CD4-positive, alpha-beta T cell (primary cell): ENCODE measurements around the gene SNRPA. TPM values are rescaled to one million over a fixed set of nuclear protein-coding genes. Genes with fewer than 3 reads are reported as not detected.

ENCODE experiments used
- ATAC-seq: fragments of 200-7000 bp; cut with Tn5 transposase; one replicate; pipeline ENCODE4 v1.10.0; 2022; ENCODE audit warnings: mild to moderate bottlenecking; ENCODE audit not compliant: poor library complexity
- CTCF ChIA-PET: fragments of 350-600 bp; sonication (Branson Sonifier 250); formaldehyde crosslinking; loops from one replicate; lab custom pipeline; 2021; ENCODE audit warnings: antibody characterized with exemption, inconsistent platforms; lab: Charles Lee
- POLR2A ChIA-PET: fragments of 350-600 bp; sonication (Branson Sonifier 250); formaldehyde crosslinking; loops from one replicate; lab custom pipeline; 2021; ENCODE audit warnings: antibody characterized with exemption, inconsistent platforms; lab: Charles Lee
- DNase-seq, 14 experiments: peaks; one replicate each; pipeline ENCODE4 v3.0.0-alpha.2; 2013 to 2020; ENCODE audit warnings: mixed read lengths in 2 of 14
- H3K27ac ChIP-seq, 2 donors: one replicate each; pipeline versions ENCODE4 v1.5.1 to v1.7.0; 2013; ENCODE audit warnings: low read length in 2 of 2, low read depth in 1 of 2, mild to moderate bottlenecking in 1 of 2
- H3K27me3 ChIP-seq, 2 experiments: 1 replicate in 1 of 2; 2 replicates in 1 of 2; pipeline versions ENCODE4 v1.6.1 to v1.7.0; 2013; ENCODE audit warnings: low read length in 2 of 2, control low read depth in 1 of 2, mild to moderate bottlenecking in 1 of 2, moderate library complexity in 1 of 2; ENCODE audit not compliant: insufficient read depth in 2 of 2, control insufficient read depth in 1 of 2
- H3K36me3 ChIP-seq: one replicate; pipeline ENCODE4 v1.6.1; 2013; ENCODE audit warnings: low read length, control low read depth; ENCODE audit not compliant: insufficient read depth
- H3K4me1 ChIP-seq: one replicate; pipeline ENCODE4 v1.6.1; 2013; ENCODE audit warnings: low read length, control low read depth; ENCODE audit not compliant: insufficient read depth
- H3K4me3 ChIP-seq: one replicate; pipeline ENCODE4 v1.5.1; 2013; ENCODE audit warnings: mild to moderate bottlenecking, low read length, moderate library complexity
- H3K9me3 ChIP-seq, 2 experiments: 1 replicate in 1 of 2; 2 replicates in 1 of 2; pipeline versions ENCODE4 v1.6.1 to v1.7.0; 2013; ENCODE audit warnings: low read length in 2 of 2, mild to moderate bottlenecking in 2 of 2, control low read depth in 1 of 2, moderate library complexity in 1 of 2; ENCODE audit not compliant: control insufficient read depth in 1 of 2, insufficient read depth in 1 of 2
- H3K27ac Mint-ChIP-seq: one replicate; pipeline ENCODE4 v1.8.0; 2020; ENCODE audit warnings: mixed read lengths
- H3K27me3 Mint-ChIP-seq: one replicate; pipeline ENCODE4 v1.8.0; 2021; ENCODE audit warnings: mixed read lengths
- H3K36me3 Mint-ChIP-seq: one replicate; pipeline ENCODE4 v1.8.0; 2021; ENCODE audit warnings: low read depth, mixed read lengths
- H3K4me1 Mint-ChIP-seq: one replicate; pipeline ENCODE4 v1.8.0; 2021; ENCODE audit warnings: low read depth, mixed read lengths
- H3K4me3 Mint-ChIP-seq: one replicate; pipeline ENCODE4 v1.8.0; 2020; ENCODE audit warnings: mild to moderate bottlenecking, mixed read lengths
- H3K9me3 Mint-ChIP-seq: one replicate; pipeline ENCODE4 v1.8.0; 2020; ENCODE audit warnings: mixed read lengths
- CTCF ChIP-seq: fragments of 200-600 bp; IDR thresholded peaks from one replicate; pipeline ENCODE4 v1.8.0; 2022; ENCODE audit warnings: antibody characterized with exemption, mild to moderate bottlenecking
- intact Hi-C, 2 experiments: fragments of 100-400 bp; cut with DNase I in 1 of 2; cut with micrococcal nuclease in 1 of 2; formaldehyde crosslinking; loops; one replicate each; pipeline versions ENCODE4 v1.15.1 to v1.9.0; 2023 to 2025; cut with DNase I, micrococcal nuclease
- total RNA-seq, 174 experiments: library from RNA in 2 of 174; stranded (reverse) in 2 of 174; gene quantifications; one replicate each; pipeline ENCODE4 v1.2.3 and lab custom pipeline; 2021 to 2026

SNRPA gene
- total RNA-seq, 2 experiments from 2014 or later = 60.3 to 76.7 TPM

- TF ChIP-seq CTCF = no peak
- H3K4me1 Mint-ChIP-seq = peaks cover 74% of the 10 kb centered on the region
- H3K9me3 Mint-ChIP-seq = no peaks in the 10 kb centered on the region
- Histone ChIP-seq H3K27me3 (no peaks in the 10 kb centered on the region), H3K9me3 (no peaks in the 10 kb centered on the region), H3K4me1 (peaks cover 94% of the 10 kb centered on the region), H3K27ac (peak overlapping the region; percentile 86 to 88), H3K4me3 (peak overlapping the region; percentile 96), H3K36me3 (peaks cover 54% of the 10 kb centered on the region)
- no peaks in the 10 kb centered on the region for H3K27me3 Mint-ChIP-seq
- DNase-seq = peak; percentile 46 to 96 (median 62)
- POLR2A ChIA-PET = interaction anchor here (0.7 to 6.9 kb wide), 8 partner anchors 15 to 460 kb away, joined by 3 to 198 read pairs (median 5); partner anchors contain the start of genes ACTMAP, HNRNPUL1, MIA and RAB4B
- peaks cover 72% of the 10 kb centered on the region for H3K36me3 Mint-ChIP-seq
- peak; percentile 66 for ATAC-seq
- H3K4me3 Mint-ChIP-seq = peak overlapping the region; percentile 96
- intact Hi-C loops = loop anchor here (2.0 to 5.0 kb wide), 3 partner anchors 87 to 192 kb away; partner anchors contain the start of genes COQ8B (in 1 of the 2) and ITPKC (in 1 of the 2)
- CTCF ChIA-PET = interaction anchor here (4.3 kb wide), 1 partner anchor 27 kb away, joined by 40 read pairs; the partner anchor contains the start of genes MIA and RAB4B
- H3K27ac Mint-ChIP-seq = peak overlapping the region; percentile 90
Measured at GRCh38 chr19:40803857-40804782, 53.1 kb downstream of the SNRPA start.

DNA sequence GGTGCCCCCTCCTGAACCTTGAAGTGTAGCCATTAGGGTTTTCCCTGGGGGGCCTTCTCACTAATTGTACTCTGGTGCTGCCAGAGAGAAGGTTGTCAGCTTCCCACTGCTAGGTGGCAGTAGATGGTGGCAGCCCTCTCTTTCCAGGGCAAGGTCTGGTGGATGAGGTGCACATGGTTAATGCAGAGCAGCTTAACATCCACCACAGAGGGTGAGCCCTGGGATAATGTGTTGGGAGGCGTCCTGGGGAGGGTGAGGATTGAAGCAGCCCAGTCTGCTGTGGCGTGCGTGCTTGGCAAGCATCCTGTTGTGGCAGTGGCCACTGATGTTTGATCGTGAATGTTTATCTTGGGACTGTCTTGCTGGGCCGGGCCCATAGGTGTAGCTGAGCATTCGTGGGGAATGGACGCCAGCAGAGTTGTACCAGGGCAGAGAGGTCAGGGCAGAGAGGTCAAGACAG lies 53.8 kb downstream of the SNRPA start:
- peak overlapping the region; percentile 96 for H3K4me3 ChIP-seq
- H3K4me3 Mint-ChIP-seq = peak overlapping the region; percentile 96
- H3K4me1 ChIP-seq = peaks cover 100% of the 10 kb centered on the region
- H3K4me1 Mint-ChIP-seq = peaks cover 77% of the 10 kb centered on the region
- H3K27me3 Mint-ChIP-seq = no peaks in the 10 kb centered on the region
- no peak for TF ChIP-seq CTCF
- peak overlapping the region; percentile 86 to 88 for H3K27ac ChIP-seq
- H3K36me3 Mint-ChIP-seq = peaks cover 71% of the 10 kb centered on the region
- CTCF ChIA-PET = interaction anchor here (0.8 to 4.3 kb wide), 3 partner anchors 14 to 142 kb away, joined by 3 to 40 read pairs (median 24); partner anchors contain the start of genes MIA and RAB4B
- no peaks in the 10 kb centered on the region for H3K27me3 ChIP-seq
- DNase-seq (peak in 4 of 14 experiments; percentile 32 to 50 (median 41)), ATAC-seq (no peak)
- intact Hi-C loops = loop anchor here (5.0 kb wide), 2 partner anchors 143 to 193 kb away; no protein-coding TSS in a partner anchor
- POLR2A ChIA-PET = interaction anchor here (0.6 to 4.2 kb wide), 9 partner anchors 14 to 459 kb away, joined by 3 to 59 read pairs (median 5); partner anchors contain the start of genes ACTMAP, BLVRB, COQ8B and HNRNPUL1
- no peaks in the 10 kb centered on the region for H3K9me3 ChIP-seq
- H3K36me3 ChIP-seq = peaks cover 61% of the 10 kb centered on the region
- no peaks in the 10 kb centered on the region for H3K9me3 Mint-ChIP-seq
- H3K27ac Mint-ChIP-seq = peak overlapping the region; percentile 90

DNA sequence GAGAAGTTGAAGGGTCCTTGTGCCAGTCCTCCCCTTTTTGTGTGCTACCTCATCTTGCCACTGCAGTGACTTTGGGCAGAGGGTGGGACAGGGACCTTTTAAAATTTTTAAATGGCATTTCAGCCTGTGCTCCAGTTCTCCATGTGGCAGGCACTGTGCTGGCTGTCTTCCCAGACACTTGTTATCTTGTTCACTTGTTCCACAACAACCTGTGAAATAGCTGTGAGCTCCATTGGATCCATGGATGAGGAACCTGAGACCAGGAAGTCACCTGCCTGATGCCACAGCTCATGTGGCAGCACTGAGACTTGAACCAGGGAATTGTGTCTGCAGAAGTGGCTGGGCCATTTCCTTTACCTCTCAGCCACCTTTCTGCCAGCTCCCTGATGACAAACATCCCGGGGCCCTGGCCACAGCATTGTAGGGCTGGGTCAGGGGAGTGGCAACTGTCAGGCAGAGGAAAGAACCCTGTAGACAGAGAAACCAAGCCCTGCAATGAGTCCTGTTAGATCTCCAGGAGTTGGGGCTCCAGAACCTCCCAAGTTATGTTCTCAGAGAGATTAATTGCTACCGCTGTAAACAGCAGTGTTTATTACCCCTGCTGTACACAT lies 54.4 kb downstream of the SNRPA start:
- ATAC-seq = peak; percentile 6
- H3K4me3 ChIP-seq = peak overlapping the region; percentile 96
- CTCF ChIA-PET = interaction anchor here (0.5 to 4.3 kb wide), 6 partner anchors 14 to 671 kb away, joined by 3 to 40 read pairs (median 6); partner anchors contain the start of genes COQ8B, ITPKC, MIA and RAB4B
- Mint-ChIP-seq H3K4me1 (peaks cover 78% of the 10 kb centered on the region), H3K36me3 (peaks cover 71% of the 10 kb centered on the region), H3K4me3 (peak overlapping the region; percentile 96), H3K9me3 (no peaks in the 10 kb centered on the region), H3K27me3 (no peaks in the 10 kb centered on the region), H3K27ac (peak overlapping the region; percentile 90)
- peaks cover 63% of the 10 kb centered on the region for H3K36me3 ChIP-seq
- TF ChIP-seq CTCF = no peak
- POLR2A ChIA-PET = interaction anchor here (0.6 to 4.2 kb wide), 12 partner anchors 14 to 459 kb away, joined by 3 to 59 read pairs (median 6); partner anchors contain the start of genes ACTMAP, BLVRB, COQ8B and HNRNPUL1
- H3K27ac ChIP-seq = peak overlapping the region; percentile 86 to 88
- intact Hi-C loops = no loop called here
- H3K4me1 ChIP-seq = peaks cover 100% of the 10 kb centered on the region
- no peaks in the 10 kb centered on the region for H3K9me3 ChIP-seq
- DNase-seq = peak in 10 of 14 experiments; percentile 43 to 77 (median 64)
- H3K27me3 ChIP-seq = no peaks in the 10 kb centered on the region
